HG03196 (cell line): ENCODE measurements around the gene GATA3.

Experiments
- ATAC-seq: cut with Tn5 transposase; IDR thresholded peaks from one replicate; pipeline ENCODE4 v1.9.1; 2021; ENCODE audit not compliant: unreplicated experiment

Gene GATA3

DNA sequence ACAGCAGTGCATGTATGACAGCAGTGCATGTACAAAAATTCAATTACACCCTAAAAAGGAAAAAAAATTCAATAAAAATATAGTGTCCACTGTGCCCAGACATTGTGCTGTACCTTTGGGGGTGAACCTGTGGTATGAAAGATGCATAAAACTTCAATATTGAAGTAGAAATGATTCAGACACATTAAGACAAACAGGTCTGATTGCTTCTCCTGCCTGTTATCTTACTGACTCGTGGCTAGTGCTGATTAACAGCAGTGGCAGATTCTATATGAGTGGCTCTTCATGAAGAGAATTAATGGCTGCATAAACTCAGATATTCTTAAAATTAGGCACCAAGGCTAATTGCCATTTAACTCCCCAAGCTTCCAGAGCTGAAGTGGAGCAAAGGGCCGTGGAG is 37.9 kb downstream of the GATA3 start:
- no peak for ATAC-seq

- no peak for ATAC-seq
These were observed 41.5 kb downstream of the GATA3 start for GRCh38 chr10:8095959-8096358.

- ATAC-seq: no peak
These were observed 42.4 kb downstream of the GATA3 start for GRCh38 chr10:8096931-8097330.

DNA sequence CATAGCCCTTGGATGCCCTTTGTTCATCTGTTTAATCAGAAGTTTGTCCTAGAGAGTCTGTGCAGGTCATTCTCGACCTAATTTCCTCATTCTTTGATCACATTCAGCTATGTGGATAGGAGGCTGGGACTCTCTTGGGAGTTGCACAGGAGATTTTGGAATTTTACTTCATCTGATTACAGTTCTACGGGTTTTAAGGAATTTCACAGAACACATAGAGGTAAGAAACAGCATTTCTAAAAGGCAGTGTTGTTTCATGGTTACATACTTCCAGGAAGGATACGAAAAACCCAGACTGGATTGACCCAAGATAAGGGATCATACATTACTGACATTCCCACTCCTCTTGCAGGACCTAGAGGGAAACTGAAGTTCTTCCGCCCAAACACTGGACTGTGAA is 45.9 kb downstream of the GATA3 start:
- ATAC-seq: no peak

- no peak for ATAC-seq
These were observed 48.4 kb downstream of the GATA3 start for GRCh38 chr10:8102708-8103401.

DNA sequence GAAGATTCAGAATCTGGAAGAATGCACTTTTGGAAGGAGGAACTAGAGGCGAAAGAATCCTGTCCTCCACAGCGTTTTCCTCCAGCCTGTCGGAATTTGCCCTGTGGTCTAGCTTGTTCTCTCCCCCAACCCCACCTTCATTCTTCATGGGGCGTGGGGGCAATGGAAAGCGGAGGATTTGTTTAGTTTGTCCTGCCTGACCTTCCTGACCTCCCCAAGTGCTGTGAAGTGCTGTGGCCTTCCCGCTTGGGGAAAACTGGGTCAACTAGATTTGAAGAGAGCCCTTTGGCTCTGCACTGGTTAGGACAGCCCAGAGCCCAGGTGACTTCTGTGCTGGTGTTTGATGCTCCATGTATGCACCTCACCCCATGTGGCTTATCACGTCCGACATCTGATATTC is 49.1 kb downstream of the GATA3 start:
- no peak for ATAC-seq

- ATAC-seq: no peak
These were observed 49.5 kb downstream of the GATA3 start for GRCh38 chr10:8104005-8104404.

- ATAC-seq: no peak
These were observed 50.2 kb downstream of the GATA3 start for GRCh38 chr10:8104721-8105120.

DNA sequence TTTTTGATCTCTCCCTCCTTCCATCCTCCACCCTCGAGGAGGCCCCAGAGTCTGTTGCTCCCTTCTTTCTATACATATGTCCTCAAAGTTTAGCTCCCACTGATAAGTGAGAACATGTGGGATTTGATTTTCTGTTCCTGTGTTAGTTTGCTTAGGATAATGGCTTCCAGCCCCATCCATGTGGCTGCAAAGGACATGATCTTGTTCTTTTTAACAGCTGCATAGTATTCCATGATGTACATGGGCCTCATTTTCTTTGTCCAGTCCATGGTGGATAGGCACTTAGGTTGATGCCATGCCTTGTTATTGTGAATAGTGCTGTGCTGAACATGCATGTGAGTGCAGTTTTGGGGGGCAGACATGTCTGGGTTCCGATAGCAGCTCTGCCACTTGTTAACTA is 51.4 kb downstream of the GATA3 start:
- no peak for ATAC-seq

DNA sequence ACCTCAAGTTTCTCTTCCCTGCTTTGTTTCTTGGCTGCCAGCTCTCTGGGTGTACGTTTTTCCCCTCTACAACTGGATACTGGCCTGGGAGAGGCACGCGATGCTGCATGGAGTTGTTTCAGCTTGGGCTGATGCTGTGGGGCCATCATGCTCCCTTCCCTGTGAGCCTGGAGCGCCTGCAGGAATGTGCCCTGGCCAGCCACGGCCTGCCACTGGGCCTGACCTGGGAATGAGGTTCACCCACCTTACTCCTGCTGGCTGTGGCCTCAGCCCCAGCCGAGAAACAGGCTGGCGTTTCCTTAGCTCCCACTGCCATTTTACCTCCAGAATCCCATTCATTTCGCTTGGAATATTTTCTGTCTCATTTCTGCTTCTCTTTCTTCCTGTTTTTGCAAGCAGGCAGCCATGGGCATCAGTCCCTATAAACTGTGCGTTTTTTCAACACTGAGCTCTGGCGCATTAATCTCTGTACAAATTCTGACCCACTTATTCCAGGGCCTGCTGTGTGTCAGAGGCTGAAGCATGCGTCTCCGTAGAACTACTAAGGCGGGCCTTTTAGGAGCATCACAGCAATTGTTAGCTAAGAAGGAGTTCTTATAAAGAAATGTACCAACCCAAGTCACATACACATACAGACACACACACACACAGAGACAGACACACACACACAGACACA is 57.9 kb downstream of the GATA3 start:
- ATAC-seq: no peak

GRCh38 chr10:8112942-8113442 is 58.5 kb downstream of the GATA3 start:
- no peak for ATAC-seq

GRCh38 chr10:8113616-8114015 is 59.1 kb downstream of the GATA3 start:
- ATAC-seq: no peak

DNA sequence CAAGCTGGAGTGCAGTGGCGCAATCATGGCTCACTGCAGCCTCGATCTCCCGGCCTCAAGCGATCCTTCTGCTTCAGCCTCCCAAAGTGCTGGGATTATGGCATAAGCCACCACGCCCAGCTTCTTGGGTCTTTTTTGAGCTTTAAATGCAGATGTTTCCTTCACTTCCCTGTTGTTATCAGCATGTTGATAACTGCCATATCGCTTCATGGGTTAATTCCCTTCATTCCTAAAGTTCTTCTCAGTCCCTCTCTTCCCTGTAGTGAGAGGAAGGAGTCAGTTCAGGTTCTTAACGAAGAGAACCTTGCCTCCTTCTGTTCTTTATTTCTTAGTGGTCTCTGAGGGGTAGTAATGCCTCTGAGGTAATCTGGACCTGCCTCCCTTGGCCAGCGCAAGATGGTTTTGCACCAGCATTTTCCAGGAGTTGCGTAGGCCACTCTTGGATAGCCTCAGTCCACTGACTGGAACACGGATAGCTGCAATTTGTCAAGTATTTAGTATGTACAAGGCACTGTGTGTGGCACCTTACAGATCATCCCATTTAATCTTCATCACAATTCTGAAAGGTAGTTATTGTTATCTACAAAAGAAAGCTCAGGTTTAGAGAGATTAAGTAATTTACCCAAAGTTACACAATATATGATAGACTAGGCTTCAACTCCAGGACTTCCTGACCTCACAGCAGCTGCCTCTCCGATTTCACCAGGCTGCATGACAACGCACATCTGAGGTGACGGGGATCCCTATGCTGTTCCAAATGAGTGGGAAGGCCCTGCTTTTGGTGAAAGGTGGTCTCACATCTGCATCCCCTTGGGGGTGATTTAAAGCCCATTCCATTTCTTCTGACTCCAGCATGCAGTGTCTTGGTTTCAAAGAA is 60.5 kb downstream of the GATA3 start:
- ATAC-seq: no peak

GRCh38 chr10:8115618-8115980 is 61.1 kb downstream of the GATA3 start:
- no peak for ATAC-seq

- ATAC-seq: no peak
These were observed 62.0 kb downstream of the GATA3 start for GRCh38 chr10:8116474-8116873.

DNA sequence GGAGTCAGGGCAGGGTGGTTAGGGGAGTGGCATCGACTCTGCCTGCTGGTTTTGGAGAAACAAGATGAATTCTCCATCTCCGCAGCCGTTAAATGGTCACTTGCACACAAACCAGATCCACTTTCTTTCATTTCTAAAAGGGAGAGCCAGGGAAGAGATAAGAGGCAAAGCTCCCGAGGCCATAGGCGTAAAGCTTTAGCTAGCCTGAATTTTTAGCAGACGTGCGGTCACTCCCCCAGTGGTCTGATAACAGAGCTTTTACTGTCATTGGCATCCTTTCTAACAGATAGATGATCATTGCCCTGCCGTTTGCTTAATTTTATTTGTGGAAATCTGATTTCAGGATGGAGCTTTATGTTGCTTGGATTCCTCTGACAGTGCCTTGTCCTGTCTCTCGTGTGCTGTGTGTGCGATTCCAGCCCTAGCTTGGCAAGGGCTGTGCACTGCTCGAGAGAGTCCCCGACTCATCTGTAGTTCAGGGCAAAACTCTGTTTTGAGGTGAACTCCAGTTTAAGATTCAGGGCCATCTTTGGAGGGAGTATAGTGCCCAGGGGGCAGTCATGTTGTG is 62.5 kb downstream of the GATA3 start:
- ATAC-seq: no peak

GRCh38 chr10:8121201-8121890 is 66.9 kb downstream of the GATA3 start:
- no peak for ATAC-seq

GRCh38 chr10:8122611-8123369 is 68.3 kb downstream of the GATA3 start:
- ATAC-seq: no peak

- no peak for ATAC-seq
These were observed 69.9 kb downstream of the GATA3 start for GRCh38 chr10:8124436-8124835.
